SK-N-DZ (cell line): ENCODE data around the gene EP300.

Experiments
- DNase-seq: peaks from one replicate; pipeline ENCODE4 v3.0.0-alpha.2; 2015; ENCODE audit warnings: low spot score
- small RNA-seq, 2 experiments: library from RNA; depleted of rRNA; stranded (forward); fragments of <200 nt; gene quantifications; one replicate each; pipeline ENCODE3, GENCODE V24; 2014

Gene EP300

GRCh38 chr22:41204992-41205900 is 112.9 kb downstream of the EP300 start, which contains the start of gene L3MBTL2:
Gene L3MBTL2 (plus strand): TSS chr22:41205312. CDS start chr22:41205363, 51 bp downstream.
- peak; percentile 97 for DNase-seq

GRCh38 chr22:41206719-41207118 is 114.3 kb downstream of the EP300 start:
- no peak for DNase-seq

- DNase-seq = no peak
Measured at GRCh38 chr22:41215409-41215808, 123.0 kb downstream of the EP300 start.

- DNase-seq = no peak
Measured at GRCh38 chr22:41215926-41216325, 123.5 kb downstream of the EP300 start.

- no peak for DNase-seq
Measured at GRCh38 chr22:41216984-41217383, 124.6 kb downstream of the EP300 start.

- peak; percentile 51 for DNase-seq
Measured at GRCh38 chr22:41217553-41218157, 125.3 kb downstream of the EP300 start.

- DNase-seq = no peak
Measured at GRCh38 chr22:41222846-41223507, 130.6 kb downstream of the EP300 start.

- DNase-seq = no peak
Measured at GRCh38 chr22:41223535-41223934, 131.1 kb downstream of the EP300 start.

GRCh38 chr22:41226723-41227655 is 134.6 kb downstream of the EP300 start:
- DNase-seq = no peak

GRCh38 chr22:41229215-41229614 is 136.8 kb downstream of the EP300 start:
- DNase-seq = no peak

Small RNA genes lying within 50 kb of the gene (small RNA-seq; reads per million reads assigned to genes)
- gene RF00019 (0 reads per million in 2 experiments), gene RNU6-375P (0 reads per million in 2 experiments)
